ENCODE results near the gene SCFD2. TPM values are rescaled to one million over a fixed set of nuclear protein-coding genes. Genes with fewer than 3 reads are reported as not detected.

The SCFD2 gene
- polyA plus RNA-seq, 1 of the 3 experiments (the other 2 are of a cell fraction): 14.1 TPM

DNA sequence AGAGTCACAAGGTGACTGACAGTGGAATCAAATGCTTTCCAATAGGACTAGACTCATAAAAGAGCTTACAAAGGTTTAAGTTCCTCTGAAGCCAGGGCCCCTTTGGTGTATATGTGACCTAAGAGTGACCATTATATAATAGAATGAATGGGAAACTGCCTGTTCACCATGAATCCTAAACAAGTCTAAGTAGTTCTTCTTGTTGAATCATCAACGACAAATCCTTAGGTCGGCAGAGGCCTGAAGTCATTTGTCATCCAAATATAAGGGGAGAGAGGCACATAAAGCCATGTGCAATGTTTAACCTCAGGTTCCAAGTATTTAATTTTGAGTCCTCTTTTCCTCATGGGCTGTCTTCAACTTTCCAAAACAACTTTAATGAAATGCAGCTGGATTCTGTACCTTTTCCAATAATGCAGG is 381.4 kb downstream of the SCFD2 start:
- POLR2A ChIA-PET: interaction anchor here (1.5 kb wide), 1 partner anchor 115 kb away, joined by 4 read pairs; no protein-coding TSS in a partner anchor

DNA sequence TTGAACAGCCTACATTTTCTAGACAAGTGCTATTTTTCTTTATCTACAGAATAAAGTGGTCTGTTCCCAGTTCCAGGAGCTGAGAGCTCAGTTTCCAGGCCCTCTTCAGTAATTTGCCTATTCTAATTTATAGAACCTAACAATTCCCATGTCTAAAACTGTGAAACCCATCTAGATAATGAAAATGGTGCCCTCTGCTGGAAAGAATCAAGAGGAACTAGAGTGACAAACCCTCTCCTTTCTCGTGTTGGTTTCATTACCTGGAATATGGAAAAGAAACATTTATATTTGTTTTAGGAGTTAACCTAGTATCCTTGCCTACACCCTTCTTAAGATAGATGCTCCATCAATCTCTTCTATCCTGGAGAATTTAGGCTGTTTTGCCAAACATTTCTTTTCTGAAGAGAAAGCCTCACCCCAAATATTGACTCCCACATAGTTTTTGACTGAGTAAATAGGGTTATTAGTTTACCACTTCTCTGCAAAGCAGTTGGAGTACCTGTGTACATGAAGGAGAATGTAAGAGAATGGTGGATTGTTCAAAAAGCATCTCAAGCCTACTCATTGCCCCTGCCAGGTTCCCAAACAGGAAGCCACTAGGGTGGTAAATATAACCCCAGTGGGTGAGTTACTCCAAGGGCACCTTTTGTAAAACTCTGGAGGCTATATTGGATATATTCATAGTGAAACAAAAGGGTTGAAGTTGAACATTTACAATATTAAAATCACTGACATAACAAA is 382.1 kb downstream of the SCFD2 start:
- Histone ChIP-seq H3K4me1 (ENCODE audit: control insufficient read depth in 1 of 2, insufficient read depth in 2 of 2, low read depth in 1 of 2, low read length in 1 of 2) (peaks cover 0 to 42% of the 10 kb centered on the region in 2 experiments; a peak in 2 of 4 replicates), H3K27ac (ENCODE audit: low read depth in 2 of 2, low read length in 1 of 2) (peak overlapping the region in 1 of 2 experiments; percentile 80; a peak in 2 of 4 replicates), H3K9me3 (no peaks in the 10 kb centered on the region), H3K27me3 (ENCODE audit: insufficient read depth) (no peaks in the 10 kb centered on the region), H3K4me2 (no peak overlapping the region), H4K20me1 (ENCODE audit: insufficient read depth) (no peaks in the 10 kb centered on the region), H3K9me2 (no peaks in the 10 kb centered on the region), H3F3A (replicated peaks; ENCODE audit: insufficient read depth) (no peaks in the 10 kb centered on the region), H3K79me2 (ENCODE audit: insufficient read depth) (no peaks in the 10 kb centered on the region), H2AFZ (ENCODE audit: low read depth) (no peak overlapping the region), H3K9ac (no peak overlapping the region), H3K4me3 (ENCODE audit: low read depth in 2 of 2, low read length in 1 of 2) (no peak overlapping the region; a peak in 1 of 4 replicates), H3K36me3 (replicated peaks in 1 of 2; ENCODE audit: control insufficient read depth in 1 of 2, insufficient read depth in 2 of 2, low read length in 1 of 2) (no peaks in the 10 kb centered on the region)
- POLR2A ChIA-PET: interaction anchor here (1.4 to 1.5 kb wide), 2 partner anchors 114 to 272 kb away, joined by 3 to 4 read pairs; no protein-coding TSS in a partner anchor
- DNase-seq: peak; percentile 49
- WGBS (ENCODE audit: low lambda C conversion rate): 9% methylated on average over 1 of the region's 1 CpG
- CTCF ChIA-PET: interaction anchor here (0.6 to 9.8 kb wide), 49 partner anchors 10 to 1250 kb away, joined by 3 to 135 read pairs (median 4); partner anchors contain the start of genes PDGFRA, RASL11B and USP46
- TF ChIP-seq ELF1 (IDR thresholded peaks at IDR 0.05): no peak
- TF ChIP-seq FOXJ3 (CRISPR knock-in tag; IDR thresholded peaks at IDR 0.05): no peak
- no peak for TF ChIP-seq GABPA (IDR thresholded peaks at IDR 0.05; ENCODE audit: low read depth)
- peak; percentile 55 for TF ChIP-seq SMC3 (IDR thresholded peaks at IDR 0.05; ENCODE audit: low read depth, low read length)
- no peak for TF ChIP-seq POLR2AphosphoS5 (IDR thresholded peaks at IDR 0.05; ENCODE audit: low read depth, low read length)
- TF ChIP-seq IRF3 (IDR thresholded peaks at IDR 0.05; ENCODE audit: low read depth, low read length): no peak
- TF ChIP-seq, protein P1, sequence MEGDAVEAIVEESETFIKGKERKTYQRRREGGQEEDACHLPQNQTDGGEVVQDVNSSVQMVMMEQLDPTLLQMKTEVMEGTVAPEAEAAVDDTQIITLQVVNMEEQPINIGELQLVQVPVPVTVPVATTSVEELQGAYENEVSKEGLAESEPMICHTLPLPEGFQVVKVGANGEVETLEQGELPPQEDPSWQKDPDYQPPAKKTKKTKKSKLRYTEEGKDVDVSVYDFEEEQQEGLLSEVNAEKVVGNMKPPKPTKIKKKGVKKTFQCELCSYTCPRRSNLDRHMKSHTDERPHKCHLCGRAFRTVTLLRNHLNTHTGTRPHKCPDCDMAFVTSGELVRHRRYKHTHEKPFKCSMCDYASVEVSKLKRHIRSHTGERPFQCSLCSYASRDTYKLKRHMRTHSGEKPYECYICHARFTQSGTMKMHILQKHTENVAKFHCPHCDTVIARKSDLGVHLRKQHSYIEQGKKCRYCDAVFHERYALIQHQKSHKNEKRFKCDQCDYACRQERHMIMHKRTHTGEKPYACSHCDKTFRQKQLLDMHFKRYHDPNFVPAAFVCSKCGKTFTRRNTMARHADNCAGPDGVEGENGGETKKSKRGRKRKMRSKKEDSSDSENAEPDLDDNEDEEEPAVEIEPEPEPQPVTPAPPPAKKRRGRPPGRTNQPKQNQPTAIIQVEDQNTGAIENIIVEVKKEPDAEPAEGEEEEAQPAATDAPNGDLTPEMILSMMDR (IDR thresholded peaks at IDR 0.05): peak; percentile 81
- no peak for TF ChIP-seq JUND (IDR thresholded peaks at IDR 0.05)
- TF ChIP-seq FOSL2 (IDR thresholded peaks at IDR 0.05; ENCODE audit: borderline replicate concordance, low read depth): no peak
- TF ChIP-seq ZBTB33 (IDR thresholded peaks at IDR 0.05; ENCODE audit: borderline replicate concordance, low read depth): no peak
- TF ChIP-seq TEAD4 (IDR thresholded peaks at IDR 0.05; ENCODE audit: borderline replicate concordance, insufficient read depth): no peak
- TF ChIP-seq NRF1 (IDR thresholded peaks at IDR 0.05; ENCODE audit: low read depth, low read length): no peak
- no peak for TF ChIP-seq CHD2 (IDR thresholded peaks at IDR 0.05; ENCODE audit: low read length, partially characterized antibody)
- peak; percentile 77 for TF ChIP-seq RAD21 (IDR thresholded peaks at IDR 0.05; ENCODE audit: low read length)
- TF ChIP-seq TCF12 (IDR thresholded peaks at IDR 0.05): no peak

More for the DNA sequence above, 381.4 kb downstream of the SCFD2 start:
- H3K27me3 ChIP-seq (ENCODE audit: insufficient read depth): no peaks in the 10 kb centered on the region
- H2AFZ ChIP-seq (ENCODE audit: low read depth): no peak overlapping the region
- no peak for DNase-seq
- no peak overlapping the region for H3K4me2 ChIP-seq
- H3K9ac ChIP-seq: no peak overlapping the region
- no peak overlapping the region for H3K4me3 ChIP-seq (ENCODE audit: low read depth in 2 of 2, low read length in 1 of 2)
- TF ChIP-seq POLR2AphosphoS5 (IDR thresholded peaks at IDR 0.05; ENCODE audit: low read depth, low read length) (no peak), TCF12 (IDR thresholded peaks at IDR 0.05) (0 out of 2 replicates have a peak, but pooled peaks have one; percentile 6), GATA2 (CRISPR knock-in tag; IDR thresholded peaks at IDR 0.05) (no peak), GABPA (IDR thresholded peaks at IDR 0.05; ENCODE audit: low read depth) (no peak), RXRA (IDR thresholded peaks at IDR 0.05; ENCODE audit: borderline replicate concordance, low read depth) (no peak)
- TF ChIP-seq, protein P2, sequence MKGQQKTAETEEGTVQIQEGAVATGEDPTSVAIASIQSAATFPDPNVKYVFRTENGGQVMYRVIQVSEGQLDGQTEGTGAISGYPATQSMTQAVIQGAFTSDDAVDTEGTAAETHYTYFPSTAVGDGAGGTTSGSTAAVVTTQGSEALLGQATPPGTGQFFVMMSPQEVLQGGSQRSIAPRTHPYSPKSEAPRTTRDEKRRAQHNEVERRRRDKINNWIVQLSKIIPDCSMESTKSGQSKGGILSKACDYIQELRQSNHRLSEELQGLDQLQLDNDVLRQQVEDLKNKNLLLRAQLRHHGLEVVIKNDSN (IDR thresholded peaks at IDR 0.05; ENCODE audit: borderline replicate concordance, low read depth): no peak
- TF ChIP-seq, protein P3, sequence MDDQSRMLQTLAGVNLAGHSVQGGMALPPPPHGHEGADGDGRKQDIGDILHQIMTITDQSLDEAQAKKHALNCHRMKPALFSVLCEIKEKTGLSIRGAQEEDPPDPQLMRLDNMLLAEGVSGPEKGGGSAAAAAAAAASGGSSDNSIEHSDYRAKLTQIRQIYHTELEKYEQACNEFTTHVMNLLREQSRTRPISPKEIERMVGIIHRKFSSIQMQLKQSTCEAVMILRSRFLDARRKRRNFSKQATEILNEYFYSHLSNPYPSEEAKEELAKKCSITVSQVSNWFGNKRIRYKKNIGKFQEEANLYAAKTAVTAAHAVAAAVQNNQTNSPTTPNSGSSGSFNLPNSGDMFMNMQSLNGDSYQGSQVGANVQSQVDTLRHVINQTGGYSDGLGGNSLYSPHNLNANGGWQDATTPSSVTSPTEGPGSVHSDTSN (IDR thresholded peaks at IDR 0.05): 0 out of 2 replicates have a peak, but pooled peaks have one; percentile 3
- no peaks in the 10 kb centered on the region for H3K9me2 ChIP-seq
- H3K4me1 ChIP-seq (ENCODE audit: control insufficient read depth in 1 of 2, insufficient read depth in 2 of 2, low read depth in 1 of 2, low read length in 1 of 2): peaks cover 0 to 45% of the 10 kb centered on the region in 2 experiments; a peak in 2 of 4 replicates
- WGBS (ENCODE audit: low lambda C conversion rate): 11% methylated on average over 2 of the region's 2 CpGs
- no peaks in the 10 kb centered on the region for H3K9me3 ChIP-seq
- H3K36me3 ChIP-seq (replicated peaks in 1 of 2; ENCODE audit: control insufficient read depth in 1 of 2, insufficient read depth in 2 of 2, low read length in 1 of 2): no peaks in the 10 kb centered on the region
- H4K20me1 ChIP-seq (ENCODE audit: insufficient read depth): no peaks in the 10 kb centered on the region
- peak overlapping the region in 1 of 2 experiments; percentile 80; a peak in 2 of 4 replicates for H3K27ac ChIP-seq (ENCODE audit: low read depth in 2 of 2, low read length in 1 of 2)
- CTCF ChIA-PET: interaction anchor here (0.8 to 9.8 kb wide), 15 partner anchors 12 to 1249 kb away, joined by 3 to 135 read pairs (median 10); partner anchors contain the start of gene PDGFRA
- no peaks in the 10 kb centered on the region for H3F3A ChIP-seq (replicated peaks; ENCODE audit: insufficient read depth)
- H3K79me2 ChIP-seq (ENCODE audit: insufficient read depth): no peaks in the 10 kb centered on the region
